ENCODE measurements around the gene EYA4.

The EYA4 gene, protein sequence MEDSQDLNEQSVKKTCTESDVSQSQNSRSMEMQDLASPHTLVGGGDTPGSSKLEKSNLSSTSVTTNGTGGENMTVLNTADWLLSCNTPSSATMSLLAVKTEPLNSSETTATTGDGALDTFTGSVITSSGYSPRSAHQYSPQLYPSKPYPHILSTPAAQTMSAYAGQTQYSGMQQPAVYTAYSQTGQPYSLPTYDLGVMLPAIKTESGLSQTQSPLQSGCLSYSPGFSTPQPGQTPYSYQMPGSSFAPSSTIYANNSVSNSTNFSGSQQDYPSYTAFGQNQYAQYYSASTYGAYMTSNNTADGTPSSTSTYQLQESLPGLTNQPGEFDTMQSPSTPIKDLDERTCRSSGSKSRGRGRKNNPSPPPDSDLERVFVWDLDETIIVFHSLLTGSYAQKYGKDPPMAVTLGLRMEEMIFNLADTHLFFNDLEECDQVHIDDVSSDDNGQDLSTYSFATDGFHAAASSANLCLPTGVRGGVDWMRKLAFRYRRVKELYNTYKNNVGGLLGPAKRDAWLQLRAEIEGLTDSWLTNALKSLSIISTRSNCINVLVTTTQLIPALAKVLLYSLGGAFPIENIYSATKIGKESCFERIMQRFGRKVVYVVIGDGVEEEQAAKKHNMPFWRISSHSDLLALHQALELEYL

DNA sequence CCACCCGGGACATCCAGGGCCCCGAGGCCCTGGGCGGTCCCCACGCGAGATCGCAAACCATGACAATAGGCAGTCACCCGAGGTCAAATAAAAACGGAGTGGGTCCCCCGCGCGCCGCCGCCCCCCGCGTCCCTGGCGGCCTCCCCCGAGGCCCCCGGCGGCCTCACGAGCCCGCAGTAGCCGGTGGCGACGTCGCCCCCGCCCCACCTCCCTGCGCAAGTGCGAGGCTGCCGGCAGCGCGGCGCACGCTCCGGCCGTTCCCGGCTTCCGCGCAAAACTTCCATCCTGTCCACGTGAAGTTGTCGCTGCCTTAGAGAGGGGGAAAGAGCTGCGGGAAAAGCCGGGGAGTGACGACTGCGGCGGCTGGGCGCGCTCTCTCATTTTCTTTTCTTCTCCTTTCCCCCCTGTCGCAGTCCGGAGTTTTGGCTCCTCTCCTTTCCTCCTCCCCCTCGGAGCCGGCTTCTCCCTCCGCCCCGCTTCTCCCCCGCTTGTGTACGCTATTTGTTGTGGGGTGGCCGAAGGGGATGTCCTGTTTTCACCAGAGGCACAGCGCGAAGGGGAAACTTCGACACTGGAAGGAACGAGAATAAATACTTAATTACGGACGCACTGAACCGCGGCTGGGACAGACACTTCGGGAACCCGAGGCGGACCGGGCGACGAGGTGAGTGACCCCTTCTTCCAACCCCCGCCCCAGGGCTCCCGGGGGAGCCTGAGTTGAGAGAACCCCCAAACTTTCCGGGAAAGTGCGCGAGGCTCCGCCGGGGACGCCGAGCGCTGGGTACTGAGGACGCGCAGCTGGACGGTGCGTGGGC, at the start of gene EYA4:
Gene EYA4 (plus strand): TSS at position 272 of the 815 bp plus-strand sequence. CDS start 33,424 bp downstream, outside the sequence.
- DNase-seq, result no peak

DNA sequence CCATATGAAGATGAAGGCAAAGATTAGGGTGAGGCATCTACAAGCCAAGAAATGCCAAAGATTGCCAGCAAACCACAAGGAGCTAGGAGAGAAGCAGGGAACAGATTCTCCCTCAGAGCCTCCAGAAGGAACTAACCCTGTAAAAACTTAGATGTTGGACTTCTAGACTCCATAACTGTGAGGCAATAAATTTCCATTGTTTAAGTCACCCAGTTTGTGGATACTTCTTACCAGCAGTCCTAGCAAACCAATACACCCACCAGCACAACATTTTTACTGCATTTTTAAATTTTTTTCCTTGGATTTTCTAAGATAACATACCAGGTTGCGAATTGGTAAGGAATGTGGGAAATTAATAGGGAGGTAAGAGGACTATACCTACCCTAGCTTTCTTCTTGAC, 47.8 kb upstream of the EYA4 start:
- no peak for DNase-seq

DNA sequence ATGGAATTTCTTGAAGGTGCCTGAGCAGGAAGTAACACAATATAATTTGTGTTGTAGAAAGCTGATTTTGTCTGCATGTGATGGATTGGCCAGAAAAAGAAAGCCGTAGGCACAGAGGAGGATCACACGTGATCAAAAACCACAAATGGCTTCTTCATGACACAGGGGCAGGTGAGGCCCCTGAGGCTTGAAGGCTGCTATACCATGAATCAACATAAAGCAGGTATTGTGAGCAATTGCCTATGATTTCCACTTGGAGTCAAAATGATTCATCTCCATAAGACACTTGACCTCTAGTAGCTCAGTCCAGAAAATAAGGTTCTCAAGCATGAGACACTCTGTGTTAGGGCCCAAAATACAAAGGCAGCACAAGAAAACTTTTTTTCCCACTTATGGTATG, 42.4 kb upstream of the EYA4 start:
- no peak for DNase-seq

DNA sequence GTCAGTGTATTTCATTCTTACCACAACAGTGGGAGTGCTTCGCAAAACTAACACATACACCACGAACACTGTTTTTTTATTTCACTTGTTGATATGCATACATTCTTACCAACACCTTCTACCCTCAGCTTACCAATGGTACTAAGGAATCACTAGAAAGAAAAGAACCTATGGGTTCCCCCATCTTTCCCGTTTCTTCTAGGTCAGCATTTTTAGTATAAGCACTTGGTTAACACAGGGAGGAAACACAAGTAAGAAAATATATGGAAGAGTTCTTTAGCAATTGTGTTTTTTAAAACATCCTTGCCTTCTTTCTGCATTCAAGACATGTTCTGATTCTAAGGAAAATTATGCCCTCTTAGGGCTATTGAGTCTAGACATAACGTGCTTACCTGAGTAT, 39.9 kb upstream of the EYA4 start:
- no peak for DNase-seq

DNA sequence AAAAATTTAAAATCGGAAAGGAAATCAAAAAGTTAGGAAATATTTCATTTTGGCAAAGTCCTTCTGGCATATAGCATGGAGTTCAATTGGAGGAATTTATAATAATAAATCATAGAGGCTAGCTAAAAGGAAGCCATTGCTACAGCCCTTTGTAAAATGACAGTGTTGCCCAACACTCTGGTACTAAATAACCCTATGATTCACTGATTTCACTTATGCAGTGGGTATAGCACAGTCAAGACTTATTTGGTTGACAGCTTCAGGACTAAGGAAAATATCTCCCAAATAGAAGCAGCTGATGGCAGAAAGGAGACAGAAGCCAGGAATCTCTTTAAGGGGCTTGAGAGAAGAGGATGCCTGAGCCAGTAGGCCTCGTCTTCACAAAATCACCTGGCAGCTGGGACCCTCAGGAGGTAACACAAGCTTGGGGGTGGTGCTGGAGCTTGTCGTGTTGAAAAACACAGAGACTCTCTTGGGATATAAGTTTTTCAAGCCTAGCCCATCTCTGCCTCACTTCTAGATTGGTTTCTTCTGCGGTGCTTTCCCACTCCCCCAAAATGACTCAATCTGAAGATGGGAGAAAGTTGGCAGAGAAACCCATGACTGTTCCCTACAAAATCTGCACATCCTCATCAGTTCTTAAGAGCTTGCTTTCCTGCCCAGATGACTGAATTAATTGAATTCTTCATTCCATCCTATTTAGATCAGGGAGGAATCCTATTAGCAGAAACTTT, 38.4 kb upstream of the EYA4 start:
- no peak for DNase-seq

DNA sequence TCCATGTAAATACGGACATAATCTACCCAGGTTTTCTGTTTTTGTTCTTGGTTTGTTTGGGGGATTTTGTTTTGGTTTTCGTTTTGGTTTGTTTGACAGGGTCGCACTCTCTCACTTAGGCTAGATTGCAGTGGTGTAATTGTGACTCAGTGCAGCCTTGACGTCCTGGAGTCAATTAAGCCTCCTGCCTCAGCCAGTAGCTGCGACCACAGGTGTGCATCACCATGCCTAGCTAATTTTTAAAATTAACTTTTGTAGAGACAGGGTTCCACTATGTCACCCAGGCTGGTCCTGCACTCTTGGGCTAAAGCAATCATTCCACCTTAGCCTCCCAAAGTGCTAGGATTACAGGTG, 37.8 kb upstream of the EYA4 start:
- DNase-seq, result no peak

- no peak for DNase-seq
Measured at GRCh38 chr6:133205304-133205703, 35.9 kb upstream of the EYA4 start.

GRCh38 chr6:133206942-133207341, 34.2 kb upstream of the EYA4 start:
- no peak for DNase-seq

DNA sequence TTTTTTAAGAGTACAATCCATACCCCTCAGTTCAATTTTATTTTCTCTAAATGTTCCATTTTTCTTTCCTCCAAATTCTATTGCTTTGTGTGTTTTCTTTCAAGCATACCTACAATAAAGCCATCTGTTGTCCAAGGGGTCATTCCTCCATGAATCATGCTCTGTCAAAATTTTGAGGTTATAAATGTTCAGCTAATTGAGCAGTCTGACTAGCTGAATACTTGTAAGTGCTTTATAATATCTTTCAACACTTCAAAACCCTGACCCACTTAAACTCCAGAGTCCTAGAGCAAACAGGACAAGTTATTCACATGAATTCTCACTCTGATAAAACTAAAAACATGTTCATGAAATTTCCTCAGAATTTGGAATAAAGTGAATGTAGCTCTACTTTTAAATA, 33.4 kb upstream of the EYA4 start:
- no peak for DNase-seq

DNA sequence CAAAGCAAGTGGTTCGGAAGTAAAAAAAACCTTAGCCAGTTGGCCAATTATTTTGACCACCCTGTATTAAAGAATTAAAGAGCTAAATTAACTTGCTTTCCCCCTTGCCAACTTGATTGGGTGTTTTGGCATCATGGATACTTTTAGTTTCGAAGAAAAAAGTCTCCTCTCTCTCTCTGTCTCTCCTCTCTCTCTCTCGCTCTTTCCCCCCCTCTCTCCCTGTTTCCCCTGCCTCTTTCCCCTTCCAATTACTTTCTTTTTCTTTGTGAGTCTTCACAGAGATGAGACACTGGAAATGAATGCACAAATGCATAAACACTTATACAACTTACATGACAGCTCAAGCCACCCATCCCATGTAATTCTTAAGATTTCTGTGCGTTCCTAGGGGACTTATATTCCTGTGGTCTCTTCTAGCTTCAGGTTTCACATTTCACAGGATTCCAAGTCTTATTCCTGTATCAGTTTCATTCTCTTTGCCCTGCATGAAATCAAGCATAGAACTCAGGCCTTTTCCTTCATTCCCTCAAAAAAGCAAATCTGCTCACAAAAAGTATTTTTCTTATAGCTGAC, 32.9 kb upstream of the EYA4 start:
- no peak for DNase-seq

GRCh38 chr6:133214267-133214666, 26.9 kb upstream of the EYA4 start:
- DNase-seq, result no peak

DNA sequence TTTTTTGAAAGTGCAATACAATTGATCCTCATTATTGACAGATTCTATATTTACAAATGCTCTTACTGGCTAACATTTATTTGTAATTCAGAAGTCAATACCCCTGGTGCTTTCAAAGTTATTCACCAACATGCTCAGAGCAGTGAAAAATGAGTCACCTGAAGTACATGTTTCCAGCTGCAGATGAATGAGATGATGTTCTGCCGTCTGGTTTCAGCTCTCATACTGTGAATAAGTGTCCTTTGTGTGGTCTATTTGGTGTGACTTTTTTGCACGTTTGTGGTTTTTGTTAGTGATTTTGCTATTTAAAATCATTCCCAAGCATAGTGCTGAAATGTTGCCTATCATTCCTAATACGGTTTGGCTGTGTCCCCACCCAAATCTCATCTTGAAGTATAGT, 22.3 kb upstream of the EYA4 start:
- DNase-seq, result no peak

DNA sequence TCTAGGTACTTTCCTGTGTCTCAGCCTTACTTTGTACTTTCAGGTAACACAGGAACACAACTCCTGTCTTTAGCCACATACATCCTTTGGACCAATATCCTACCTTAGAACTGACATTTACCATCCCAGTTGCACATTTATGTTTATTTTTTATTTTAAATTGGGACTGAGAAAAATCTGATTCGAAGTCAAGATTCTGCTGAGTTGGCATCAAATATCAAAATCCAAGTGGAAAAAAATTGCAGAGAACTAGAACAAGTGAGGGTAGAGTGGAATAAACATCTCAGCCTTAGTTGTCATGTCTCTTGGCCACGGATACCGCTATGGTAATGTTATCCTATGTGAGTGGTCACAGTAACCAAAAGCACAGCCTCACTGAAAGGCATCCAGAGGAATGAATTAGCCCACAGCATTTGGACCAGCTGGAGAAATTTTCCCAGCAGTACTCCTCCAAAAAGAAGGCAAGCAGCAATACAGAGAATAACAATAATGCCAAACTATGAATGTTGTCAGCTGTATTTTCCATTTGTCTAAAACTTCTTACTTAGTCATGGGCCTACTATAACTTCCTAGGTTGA, 17.6 kb upstream of the EYA4 start:
- DNase-seq, result no peak

- DNase-seq, result no peak
Measured at GRCh38 chr6:133225560-133225959, 15.6 kb upstream of the EYA4 start.

DNA sequence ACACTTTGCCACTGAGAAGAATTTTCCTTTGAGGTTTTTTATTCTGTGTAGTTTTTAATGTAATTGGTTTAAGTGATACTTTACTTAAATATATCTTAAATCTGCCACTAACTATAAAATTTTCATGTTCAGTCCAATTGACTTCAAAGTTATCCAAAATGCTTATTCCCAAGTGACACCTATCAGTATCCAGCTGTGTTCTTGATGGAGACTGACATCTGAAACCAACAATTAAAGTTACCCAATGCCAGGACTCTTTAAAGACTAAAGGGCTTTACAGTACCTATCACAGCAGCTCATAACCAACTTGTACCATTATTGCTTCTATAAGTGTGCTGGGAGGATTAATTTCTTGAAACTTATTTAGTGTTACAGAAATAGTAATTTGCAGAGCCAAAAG, 13.8 kb upstream of the EYA4 start:
- DNase-seq, result no peak

GRCh38 chr6:133230052-133230451, 11.1 kb upstream of the EYA4 start:
- DNase-seq, result no peak

- no peak for DNase-seq
Measured at GRCh38 chr6:133235221-133235620, 5.9 kb upstream of the EYA4 start.

DNA sequence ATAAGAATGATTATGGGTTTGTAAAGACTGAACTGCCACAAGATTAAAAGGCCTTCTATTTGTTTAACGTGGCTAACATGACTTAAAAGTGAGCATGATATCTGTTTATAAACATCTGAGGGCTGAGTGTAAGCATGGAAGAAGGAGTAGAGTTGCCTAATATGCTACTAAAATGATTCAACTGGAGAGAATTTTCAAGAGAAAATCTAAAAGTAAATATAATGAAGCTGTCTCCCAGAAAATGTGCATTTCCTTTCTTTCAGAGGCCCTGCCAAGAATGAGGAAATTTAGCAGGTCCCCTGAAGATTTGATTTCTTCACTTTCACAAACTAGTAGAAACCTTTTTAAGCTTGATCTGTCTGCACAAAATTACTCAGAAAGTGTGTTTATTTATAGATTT, 4.2 kb upstream of the EYA4 start:
- DNase-seq, result no peak

DNA sequence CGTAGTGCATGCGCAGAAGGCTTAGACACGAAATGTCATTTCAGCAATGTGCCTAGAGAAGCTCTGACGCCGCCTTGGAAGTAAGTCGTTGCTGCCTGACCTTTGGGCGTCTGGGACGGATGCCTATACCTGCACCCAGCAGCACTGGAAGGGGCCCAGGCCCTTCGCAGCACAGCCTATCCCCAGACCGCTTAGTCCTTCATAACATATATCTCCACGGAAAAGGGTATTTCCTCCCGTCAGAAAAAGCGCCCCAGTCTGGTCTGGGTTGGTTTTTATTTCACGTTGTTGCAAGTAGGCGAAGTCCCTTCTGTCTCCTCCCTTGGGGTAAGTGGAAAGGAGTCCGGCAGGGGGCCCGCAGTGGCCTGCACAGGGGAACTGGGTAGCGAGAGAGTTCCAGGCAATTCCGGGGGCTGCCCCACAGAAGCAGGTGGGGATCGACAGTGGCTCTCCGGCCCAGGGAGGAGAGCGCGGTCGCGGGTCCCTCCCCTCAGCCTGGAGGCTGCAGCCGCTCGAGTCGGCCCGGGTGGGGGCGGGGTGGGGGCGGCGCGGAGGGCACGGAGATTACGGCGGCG, 559 bp upstream of the EYA4 start:
- DNase-seq, result no peak

- DNase-seq, result no peak
Measured at GRCh38 chr6:133241901-133242636, 912 bp downstream of the EYA4 start.
